ENCODE results near the gene SPG7. TPM values are rescaled to one million over a fixed set of nuclear protein-coding genes. Genes with fewer than 3 reads are reported as not detected.
"Not testable (repeated sequence)": the region's sequence is repeated elsewhere in the genome, so short reads cannot be mapped to it uniquely, and the experiment has no call there.

SPG7 gene
- total and polyA plus RNA-seq, 9 of the 15 experiments (the other 6 are each of a cell fraction or from before 2014, with no cell fraction given), result 5.8 to 89.1 (median 49.4) TPM

GRCh38 chr16:89461890-89462289 is 46.3 kb upstream of the SPG7 start:
- Histone ChIP-seq H4K20me1 (replicated peaks; ENCODE audit: control insufficient read depth, insufficient read depth, low read length) (peaks cover 43% of the 10 kb centered on the region), H3K9me1 (ENCODE audit: control insufficient read depth, insufficient read depth, low read length) (peaks cover 10% of the 10 kb centered on the region), H3K4me1 (replicated peaks in 1 of 2; ENCODE audit: control insufficient read depth in 2 of 2, insufficient read depth in 2 of 2, low read length in 2 of 2) (peaks cover 11 to 31% of the 10 kb centered on the region in 2 experiments; a peak in 4 of 5 replicates), H3K36me3 (ENCODE audit: control insufficient read depth, insufficient read depth, low read length) (peaks cover 19% of the 10 kb centered on the region; the same call in 2 of the 3 replicates), H3K79me2 (ENCODE audit: control insufficient read depth, insufficient read depth, low read length) (peaks cover 89% of the 10 kb centered on the region)
- H3K27ac ChIP-seq (ENCODE audit: extremely low read depth, low read depth, low read length); H3K4me2 ChIP-seq (ENCODE audit: insufficient read depth, low read length); FAIRE-seq; in situ Hi-C loops (cut with MboI); H3K27me3 ChIP-seq (ENCODE audit: control insufficient read depth in 2 of 2, insufficient read depth in 2 of 2, low read length in 2 of 2); H3K9ac ChIP-seq (ENCODE audit: insufficient read depth in 1 of 2, low read depth in 2 of 2, low read length in 2 of 2); CTCF ChIA-PET (ENCODE audit: low intra/inter-chr PET ratio); H2AFZ ChIP-seq (ENCODE audit: low read depth, low read length); H3K4me3 ChIP-seq; intact Hi-C loops (cut with micrococcal nuclease); BruUV-seq (replicated peaks); DNase-seq (ENCODE audit: extremely low read depth in 1 of 4, low spot score in 3 of 4); ATAC-seq; H3K9me3 ChIP-seq (replicated peaks; ENCODE audit: control insufficient read depth, insufficient read depth, low read depth, low read length): not testable (repeated sequence)
- 22% methylated on average over 1 of the region's 15 CpGs for WGBS (ENCODE audit: insufficient coverage, low coverage, missing lambda C conversion rate)
- POLR2A ChIA-PET, result interaction anchor here (0.7 to 1.1 kb wide), 3 partner anchors 12 to 27 kb away, joined by 3 to 5 read pairs (median 4); no protein-coding TSS in a partner anchor
- TF ChIP-seq KDM1A (IDR thresholded peaks at IDR 0.05), result peak in 1 of 2 experiments; percentile 64; a peak in 1 of 4 replicates

GRCh38 chr16:89462639-89463038 is 45.6 kb upstream of the SPG7 start:
- not testable (repeated sequence) for ATAC-seq
- 46% methylated on average over 2 of the region's 30 CpGs for WGBS (ENCODE audit: insufficient coverage, low coverage, missing lambda C conversion rate)

More at GRCh38 chr16:89462639-89463038, 45.6 kb upstream of the SPG7 start:
- H3K9me3 ChIP-seq (replicated peaks; ENCODE audit: control insufficient read depth, insufficient read depth, low read depth, low read length); FAIRE-seq; CTCF ChIA-PET (ENCODE audit: low intra/inter-chr PET ratio); H3K27ac ChIP-seq (ENCODE audit: extremely low read depth, low read depth, low read length); DNase-seq (ENCODE audit: extremely low read depth in 1 of 4, low spot score in 3 of 4); H2AFZ ChIP-seq (ENCODE audit: low read depth, low read length); POLR2A ChIA-PET; H3K4me2 ChIP-seq (ENCODE audit: insufficient read depth, low read length); in situ Hi-C loops (cut with MboI); BruUV-seq (replicated peaks); H3K9ac ChIP-seq (ENCODE audit: insufficient read depth in 1 of 2, low read depth in 2 of 2, low read length in 2 of 2); H3K27me3 ChIP-seq (ENCODE audit: control insufficient read depth in 2 of 2, insufficient read depth in 2 of 2, low read length in 2 of 2); H3K4me3 ChIP-seq; intact Hi-C loops (cut with micrococcal nuclease); TF ChIP-seq ZNF740 (tag; IDR thresholded peaks at IDR 0.05): not testable (repeated sequence)
- peaks cover 21% of the 10 kb centered on the region; the same call in 2 of the 3 replicates for H3K36me3 ChIP-seq (ENCODE audit: control insufficient read depth, insufficient read depth, low read length)
- H3K79me2 ChIP-seq (ENCODE audit: control insufficient read depth, insufficient read depth, low read length), result peaks cover 90% of the 10 kb centered on the region
- H4K20me1 ChIP-seq (replicated peaks; ENCODE audit: control insufficient read depth, insufficient read depth, low read length), result peaks cover 51% of the 10 kb centered on the region
- TF ChIP-seq POLR2G (IDR thresholded peaks at IDR 0.05; ENCODE audit: low read depth, low read length) (peak; percentile 50; the same call in 1 of the 2 replicates), ZNF740 (CRISPR knock-in tag; IDR thresholded peaks at IDR 0.05) (peak; percentile 87), VEZF1 (CRISPR knock-in tag; IDR thresholded peaks at IDR 0.05) (peak; percentile 42; the same call in 1 of the 2 replicates)
- peaks cover 11 to 31% of the 10 kb centered on the region in 2 experiments; a peak in 4 of 5 replicates for H3K4me1 ChIP-seq (replicated peaks in 1 of 2; ENCODE audit: control insufficient read depth in 2 of 2, insufficient read depth in 2 of 2, low read length in 2 of 2)
- H3K9me1 ChIP-seq (ENCODE audit: control insufficient read depth, insufficient read depth, low read length), result peaks cover 10% of the 10 kb centered on the region
